ENCODE data around the gene HBM.
"Not testable (repeated sequence)": the region's sequence is repeated elsewhere in the genome, so short reads cannot be mapped to it uniquely, and the experiment has no call there.

The HBM gene

GRCh38 chr16:169014-169413, 3.2 kb downstream of the HBM start:
- DNase-seq (ENCODE audit: low read depth): no peak

DNA sequence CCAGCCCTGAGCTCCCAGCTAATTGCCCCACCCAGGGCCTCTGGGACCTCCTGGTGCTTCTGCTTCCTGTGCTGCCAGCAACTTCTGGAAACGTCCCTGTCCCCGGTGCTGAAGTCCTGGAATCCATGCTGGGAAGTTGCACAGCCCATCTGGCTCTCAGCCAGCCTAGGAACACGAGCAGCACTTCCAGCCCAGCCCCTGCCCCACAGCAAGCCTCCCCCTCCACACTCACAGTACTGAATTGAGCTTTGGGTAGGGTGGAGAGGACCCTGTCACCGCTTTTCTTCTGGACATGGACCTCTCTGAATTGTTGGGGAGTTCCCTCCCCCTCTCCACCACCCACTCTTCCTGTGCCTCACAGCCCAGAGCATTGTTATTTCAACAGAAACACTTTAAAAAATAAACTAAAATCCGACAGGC, 4.3 kb downstream of the HBM start:
- not testable (repeated sequence) for DNase-seq (ENCODE audit: low read depth)

DNA sequence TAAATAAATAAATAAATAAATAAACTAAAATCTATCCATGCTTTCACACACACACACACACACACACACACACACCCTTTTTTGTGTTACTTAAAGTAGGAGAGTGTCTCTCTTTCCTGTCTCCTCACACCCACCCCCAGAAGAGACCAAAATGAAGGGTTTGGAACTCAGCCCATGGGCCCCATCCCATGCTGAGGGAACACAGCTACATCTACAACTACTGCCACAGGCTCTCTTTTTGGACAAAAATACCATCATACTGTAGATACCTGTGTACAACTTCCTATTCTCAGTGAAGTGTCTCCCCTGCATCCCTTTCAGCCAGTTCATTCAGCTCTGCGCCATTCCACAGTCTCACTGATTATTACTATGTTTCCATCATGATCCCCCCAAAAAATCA, 5.0 kb downstream of the HBM start:
- no peak for DNase-seq (ENCODE audit: low read depth)

DNA sequence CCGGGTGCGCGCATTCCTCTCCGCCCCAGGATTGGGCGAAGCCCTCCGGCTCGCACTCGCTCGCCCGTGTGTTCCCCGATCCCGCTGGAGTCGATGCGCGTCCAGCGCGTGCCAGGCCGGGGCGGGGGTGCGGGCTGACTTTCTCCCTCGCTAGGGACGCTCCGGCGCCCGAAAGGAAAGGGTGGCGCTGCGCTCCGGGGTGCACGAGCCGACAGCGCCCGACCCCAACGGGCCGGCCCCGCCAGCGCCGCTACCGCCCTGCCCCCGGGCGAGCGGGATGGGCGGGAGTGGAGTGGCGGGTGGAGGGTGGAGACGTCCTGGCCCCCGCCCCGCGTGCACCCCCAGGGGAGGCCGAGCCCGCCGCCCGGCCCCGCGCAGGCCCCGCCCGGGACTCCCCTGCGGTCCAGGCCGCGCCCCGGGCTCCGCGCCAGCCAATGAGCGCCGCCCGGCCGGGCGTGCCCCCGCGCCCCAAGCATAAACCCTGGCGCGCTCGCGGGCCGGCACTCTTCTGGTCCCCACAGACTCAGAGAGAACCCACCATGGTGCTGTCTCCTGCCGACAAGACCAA, 6.7 kb downstream of the HBM start, which contains the start of gene HBA2:
HBA2 (plus strand) TSS at position 503 of the 568 bp plus-strand sequence; CDS start at position 540, 37 bp downstream.
- DNase-seq (ENCODE audit: low read depth): not testable (repeated sequence)

- not testable (repeated sequence) for DNase-seq (ENCODE audit: low read depth)
These were observed 7.6 kb downstream of the HBM start for GRCh38 chr16:173211-173854.

- not testable (repeated sequence) for DNase-seq (ENCODE audit: low read depth)
These were observed 8.4 kb downstream of the HBM start for GRCh38 chr16:173928-174769.

- DNase-seq (ENCODE audit: low read depth): no peak
These were observed 9.5 kb downstream of the HBM start for GRCh38 chr16:175011-175949.

DNA sequence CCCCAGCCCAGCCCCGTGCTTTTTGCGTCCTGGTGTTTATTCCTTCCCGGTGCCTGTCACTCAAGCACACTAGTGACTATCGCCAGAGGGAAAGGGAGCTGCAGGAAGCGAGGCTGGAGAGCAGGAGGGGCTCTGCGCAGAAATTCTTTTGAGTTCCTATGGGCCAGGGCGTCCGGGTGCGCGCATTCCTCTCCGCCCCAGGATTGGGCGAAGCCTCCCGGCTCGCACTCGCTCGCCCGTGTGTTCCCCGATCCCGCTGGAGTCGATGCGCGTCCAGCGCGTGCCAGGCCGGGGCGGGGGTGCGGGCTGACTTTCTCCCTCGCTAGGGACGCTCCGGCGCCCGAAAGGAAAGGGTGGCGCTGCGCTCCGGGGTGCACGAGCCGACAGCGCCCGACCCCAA, 10.2 kb downstream of the HBM start:
- not testable (repeated sequence) for DNase-seq (ENCODE audit: low read depth)

DNA sequence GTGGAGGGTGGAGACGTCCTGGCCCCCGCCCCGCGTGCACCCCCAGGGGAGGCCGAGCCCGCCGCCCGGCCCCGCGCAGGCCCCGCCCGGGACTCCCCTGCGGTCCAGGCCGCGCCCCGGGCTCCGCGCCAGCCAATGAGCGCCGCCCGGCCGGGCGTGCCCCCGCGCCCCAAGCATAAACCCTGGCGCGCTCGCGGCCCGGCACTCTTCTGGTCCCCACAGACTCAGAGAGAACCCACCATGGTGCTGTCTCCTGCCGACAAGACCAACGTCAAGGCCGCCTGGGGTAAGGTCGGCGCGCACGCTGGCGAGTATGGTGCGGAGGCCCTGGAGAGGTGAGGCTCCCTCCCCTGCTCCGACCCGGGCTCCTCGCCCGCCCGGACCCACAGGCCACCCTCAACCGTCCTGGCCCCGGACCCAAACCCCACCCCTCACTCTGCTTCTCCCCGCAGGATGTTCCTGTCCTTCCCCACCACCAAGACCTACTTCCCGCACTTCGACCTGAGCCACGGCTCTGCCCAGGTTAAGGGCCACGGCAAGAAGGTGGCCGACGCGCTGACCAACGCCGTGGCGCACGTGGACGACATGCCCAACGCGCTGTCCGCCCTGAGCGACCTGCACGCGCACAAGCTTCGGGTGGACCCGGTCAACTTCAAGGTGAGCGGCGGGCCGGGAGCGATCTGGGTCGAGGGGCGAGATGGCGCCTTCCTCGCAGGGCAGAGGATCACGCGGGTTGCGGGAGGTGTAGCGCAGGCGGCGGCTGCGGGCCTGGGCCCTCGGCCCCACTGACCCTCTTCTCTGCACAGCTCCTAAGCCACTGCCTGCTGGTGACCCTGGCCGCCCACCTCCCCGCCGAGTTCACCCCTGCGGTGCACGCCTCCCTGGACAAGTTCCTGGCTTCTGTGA, 11.0 kb downstream of the HBM start, which contains the start of gene HBA1:
HBA1 (plus strand) TSS at position 204 of the 906 bp plus-strand sequence; CDS start at position 241, 37 bp downstream.
- not testable (repeated sequence) for DNase-seq (ENCODE audit: low read depth)

GRCh38 chr16:177394-177822, 11.6 kb downstream of the HBM start:
- no peak for DNase-seq (ENCODE audit: low read depth)

GRCh38 chr16:177981-178667, 12.3 kb downstream of the HBM start:
- no peak for DNase-seq (ENCODE audit: low read depth)

DNA sequence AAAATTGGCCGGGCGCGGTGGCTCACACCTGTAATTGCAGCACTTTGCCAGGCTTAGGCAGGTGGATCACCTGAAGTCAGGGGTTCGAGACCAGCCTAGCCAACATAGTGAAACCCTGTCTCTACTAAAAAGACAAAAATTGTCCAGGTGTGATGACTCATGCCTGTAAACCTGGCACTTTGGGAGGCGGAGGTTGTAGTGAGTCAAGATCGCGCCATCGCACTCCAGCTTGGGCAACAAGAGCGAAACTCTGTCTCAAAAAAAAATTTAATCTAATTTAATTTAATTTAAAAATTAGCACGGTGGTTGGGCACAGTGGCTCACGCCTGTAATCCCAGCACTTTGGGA, 12.9 kb downstream of the HBM start:
- no peak for DNase-seq (ENCODE audit: low read depth)

- DNase-seq (ENCODE audit: low read depth): no peak
These were observed 13.7 kb downstream of the HBM start for GRCh38 chr16:179211-180092.

DNA sequence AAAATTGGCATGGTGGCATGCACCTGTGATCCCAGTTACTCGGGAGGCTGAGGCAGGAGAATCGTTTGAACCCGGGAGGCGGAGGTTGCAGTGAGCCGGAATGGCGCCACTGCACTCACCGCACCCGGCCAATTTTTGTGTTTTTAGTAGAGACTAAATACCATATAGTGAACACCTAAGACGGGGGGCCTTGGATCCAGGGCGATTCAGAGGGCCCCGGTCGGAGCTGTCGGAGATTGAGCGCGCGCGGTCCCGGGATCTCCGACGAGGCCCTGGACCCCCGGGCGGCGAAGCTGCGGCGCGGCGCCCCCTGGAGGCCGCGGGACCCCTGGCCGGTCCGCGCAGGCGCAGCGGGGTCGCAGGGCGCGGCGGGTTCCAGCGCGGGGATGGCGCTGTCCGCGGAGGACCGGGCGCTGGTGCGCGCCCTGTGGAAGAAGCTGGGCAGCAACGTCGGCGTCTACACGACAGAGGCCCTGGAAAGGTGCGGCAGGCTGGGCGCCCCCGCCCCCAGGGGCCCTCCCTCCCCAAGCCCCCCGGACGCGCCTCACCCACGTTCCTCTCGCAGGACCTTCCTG, 14.4 kb downstream of the HBM start, which contains the start of gene HBQ1:
HBQ1 (plus strand) TSS at position 359 of the 575 bp plus-strand sequence; CDS start at position 387, 28 bp downstream.
- no peak for DNase-seq (ENCODE audit: low read depth)

DNA sequence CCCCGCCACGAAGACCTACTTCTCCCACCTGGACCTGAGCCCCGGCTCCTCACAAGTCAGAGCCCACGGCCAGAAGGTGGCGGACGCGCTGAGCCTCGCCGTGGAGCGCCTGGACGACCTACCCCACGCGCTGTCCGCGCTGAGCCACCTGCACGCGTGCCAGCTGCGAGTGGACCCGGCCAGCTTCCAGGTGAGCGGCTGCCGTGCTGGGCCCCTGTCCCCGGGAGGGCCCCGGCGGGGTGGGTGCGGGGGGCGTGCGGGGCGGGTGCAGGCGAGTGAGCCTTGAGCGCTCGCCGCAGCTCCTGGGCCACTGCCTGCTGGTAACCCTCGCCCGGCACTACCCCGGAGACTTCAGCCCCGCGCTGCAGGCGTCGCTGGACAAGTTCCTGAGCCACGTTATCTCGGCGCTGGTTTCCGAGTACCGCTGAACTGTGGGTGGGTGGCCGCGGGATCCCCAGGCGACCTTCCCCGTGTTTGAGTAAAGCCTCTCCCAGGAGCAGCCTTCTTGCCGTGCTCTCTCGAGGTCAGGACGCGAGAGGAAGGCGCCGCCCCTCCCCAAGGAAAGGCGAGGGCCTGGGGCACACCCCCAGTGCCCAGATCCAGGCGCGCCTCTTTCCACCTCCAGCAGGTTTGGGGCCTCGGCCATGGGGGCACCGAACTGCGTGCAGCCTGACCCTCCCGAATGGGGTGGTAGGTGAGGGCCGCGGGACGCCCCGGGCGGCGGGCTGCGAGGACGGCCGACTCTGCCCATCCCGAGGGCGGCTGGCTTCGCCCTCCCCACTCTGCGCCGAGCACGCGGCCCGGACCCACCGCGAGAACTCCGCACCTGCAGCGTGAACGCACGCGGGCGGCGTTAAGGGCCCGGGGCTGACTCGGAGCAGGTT, 15.1 kb downstream of the HBM start:
- no peak for DNase-seq (ENCODE audit: low read depth)

- no peak for DNase-seq (ENCODE audit: low read depth)
These were observed 15.8 kb downstream of the HBM start for GRCh38 chr16:181565-182021.

GRCh38 chr16:183005-183404, 17.2 kb downstream of the HBM start:
- no peak for DNase-seq (ENCODE audit: low read depth)
